ENCODE data around the gene ZYG11B. TPM values are rescaled to one million over a fixed set of nuclear protein-coding genes. Genes with fewer than 3 reads are reported as not detected.

ZYG11B gene
- total RNA-seq, 4 donors from 2014 or later = 48.3 to 67.2 (median 59.7) TPM

GRCh38 chr1:52850951-52851350 lies 124.7 kb downstream of the ZYG11B start:
- ATAC-seq = no peak
- no peak overlapping the region for H3K27ac ChIP-seq
- no peaks in the 10 kb centered on the region for H3K36me3 ChIP-seq
- no peaks in the 10 kb centered on the region for H3K4me1 ChIP-seq
- H3K4me3 ChIP-seq = no peak overlapping the region
- no peak for TF ChIP-seq POLR2A (IDR thresholded peaks at IDR 0.05)
- TF ChIP-seq EP300 (IDR thresholded peaks at IDR 0.05) = no peak
- WGBS, 2 donors (ENCODE audit: low coverage in 1 of 2) = 74 to 97% methylated on average over 3 to 4 of the region's 4 CpGs
- no peaks in the 10 kb centered on the region for H3K9me3 ChIP-seq
- peaks cover 34% of the 10 kb centered on the region for H3K27me3 ChIP-seq

- Histone ChIP-seq H3K9me3 (no peaks in the 10 kb centered on the region), H3K27me3 (peaks cover 16% of the 10 kb centered on the region), H3K4me1 (no peaks in the 10 kb centered on the region), H3K27ac (no peak overlapping the region), H3K4me3 (no peak overlapping the region), H3K36me3 (no peaks in the 10 kb centered on the region)
- no peak for ATAC-seq
- TF ChIP-seq POLR2AphosphoS5 (IDR thresholded peaks at IDR 0.05) (no peak), POLR2A (IDR thresholded peaks at IDR 0.05) (no peak), EP300 (IDR thresholded peaks at IDR 0.05) (no peak), CTCF (IDR thresholded peaks at IDR 0.05) (no peak)
- 58 to 78% methylated on average over 1 to 2 of the region's 2 CpGs for WGBS, 2 donors (ENCODE audit: low coverage in 1 of 2)
Observed at GRCh38 chr1:52852854-52853253, 126.6 kb downstream of the ZYG11B start.

GRCh38 chr1:52855584-52855983 lies 129.3 kb downstream of the ZYG11B start:
- 95 to 100% methylated on average over 3 to 4 of the region's 4 CpGs for WGBS, 2 donors (ENCODE audit: low coverage in 1 of 2)

GRCh38 chr1:52856026-52856425 lies 129.8 kb downstream of the ZYG11B start:
- no peaks in the 10 kb centered on the region for H3K9me3 ChIP-seq
- no peaks in the 10 kb centered on the region for H3K4me1 ChIP-seq
- H3K4me3 ChIP-seq = no peak overlapping the region
- WGBS, 2 donors (ENCODE audit: low coverage in 1 of 2) = 85 to 96% methylated on average over 2 to 4 of the region's 4 CpGs
- no peaks in the 10 kb centered on the region for H3K36me3 ChIP-seq
- no peak overlapping the region for H3K27ac ChIP-seq
- TF ChIP-seq POLR2AphosphoS5 (IDR thresholded peaks at IDR 0.05) = no peak
- TF ChIP-seq EP300 (IDR thresholded peaks at IDR 0.05) = no peak
- no peak for TF ChIP-seq CTCF (IDR thresholded peaks at IDR 0.05)
- no peak for TF ChIP-seq POLR2A (IDR thresholded peaks at IDR 0.05)
- no peak for ATAC-seq
- H3K27me3 ChIP-seq = no peaks in the 10 kb centered on the region

More at GRCh38 chr1:52855584-52855983, 129.3 kb downstream of the ZYG11B start:
- Histone ChIP-seq H3K36me3 (no peaks in the 10 kb centered on the region), H3K4me3 (no peak overlapping the region), H3K27ac (no peak overlapping the region), H3K27me3 (no peaks in the 10 kb centered on the region), H3K4me1 (no peaks in the 10 kb centered on the region), H3K9me3 (no peaks in the 10 kb centered on the region)
- TF ChIP-seq EP300 (IDR thresholded peaks at IDR 0.05) = no peak
- no peak for TF ChIP-seq POLR2A (IDR thresholded peaks at IDR 0.05)
- TF ChIP-seq POLR2AphosphoS5 (IDR thresholded peaks at IDR 0.05) = no peak
- TF ChIP-seq CTCF (IDR thresholded peaks at IDR 0.05) = no peak
- no peak for ATAC-seq

- ATAC-seq = no peak
- WGBS, 2 donors (ENCODE audit: low coverage in 1 of 2) = 63 to 90% methylated on average over 3 to 4 of the region's 4 CpGs
- Histone ChIP-seq H3K4me1 (no peaks in the 10 kb centered on the region), H3K27ac (no peak overlapping the region), H3K9me3 (no peaks in the 10 kb centered on the region), H3K27me3 (no peaks in the 10 kb centered on the region), H3K4me3 (no peak overlapping the region), H3K36me3 (no peaks in the 10 kb centered on the region)
- TF ChIP-seq CTCF (IDR thresholded peaks at IDR 0.05) (no peak), POLR2A (IDR thresholded peaks at IDR 0.05) (no peak), POLR2AphosphoS5 (IDR thresholded peaks at IDR 0.05) (no peak), EP300 (IDR thresholded peaks at IDR 0.05) (no peak)
Observed at GRCh38 chr1:52857443-52857842, 131.2 kb downstream of the ZYG11B start.

Data from gastroesophageal sphincter (tissue), 4 donors.